HCT116 (cell line): Measurements from ENCODE around the gene INPP5D. TPM values are rescaled to one million over a fixed set of nuclear protein-coding genes. Genes with fewer than 3 reads are reported as not detected.
A peak's percentile ranks its signal among the peaks of the same experiment; 100 is the strongest.
"Not testable (repeated sequence)": the region's sequence is repeated elsewhere in the genome, so short reads cannot be mapped to it uniquely, and the experiment has no call there.

Experiments used
- ATAC-seq: fragments of 200-7000 bp; cut with Tn5 transposase; 2 replicates; pipeline ENCODE4 v1.9.1; 2020; ENCODE audit warnings: mild to moderate bottlenecking, moderate library complexity
- BruUV-seq: library from RNA; stranded (reverse); fragments of 400-500 nt; replicated peaks from 2 replicates; lab custom pipeline; 2021; lab: Mats Ljungman, UMichigan
- CTCF ChIA-PET: fragments of 300-600 bp; sonication (Branson Sonifier 250); formaldehyde crosslinking; loops from one replicate; lab custom pipeline; 2021; ENCODE audit warnings: antibody characterized with exemption; lab: Charles Lee
- POLR2A ChIA-PET: fragments of 300-600, 350-600 bp; sonication (Branson Sonifier 250); formaldehyde crosslinking; loops from one replicate; lab custom pipeline; 2021; ENCODE audit warnings: antibody characterized with exemption; lab: Charles Lee
- RAD21 ChIA-PET, 2 experiments: fragments of 300-600 bp; sonication (Branson Sonifier 250); formaldehyde crosslinking; loops; one replicate each; lab custom pipeline; 2023; ENCODE audit warnings: low total read pairs in 2 of 2; ENCODE audit not compliant: uncharacterized antibody in 2 of 2, unreplicated experiment in 2 of 2, low non-redundant PET in 1 of 2; lab: Charles Lee
- DNase-seq: peaks from one replicate; pipeline ENCODE4 v3.0.0-alpha.2; 2010; ENCODE audit warnings: low read depth, low spot score
- H2AFZ ChIP-seq: fragments of 200-600 bp; shearing (Covaris generic), sonication (generic); 2 replicates; pipeline ENCODE4 v1.6.1; 2017; ENCODE audit warnings: low read depth, mixed run types, mixed read lengths, antibody characterized with exemption, low read length; ENCODE audit not compliant: poor library complexity, severe bottlenecking
- H3K27ac ChIP-seq: 2 replicates; pipeline ENCODE4 v1.5.1; 2012; ENCODE audit warnings: low read depth, low read length
- H3K27me3 ChIP-seq: fragments of 200-600 bp; sonication (generic); 2 replicates; pipeline ENCODE4 v1.6.1; 2016; ENCODE audit warnings: mixed run types, low read length, mixed read lengths; ENCODE audit not compliant: insufficient read depth
- H3K36me3 ChIP-seq, 2 experiments: fragments of 200-500 bp in 1 of 2; fragments of 200-600 bp in 1 of 2; sonication (Bioruptor generic) in 1 of 2; sonication (generic) in 1 of 2; 2 replicates each; pipeline versions ENCODE4 v1.5.1 to v1.6.1; 2014 to 2016; ENCODE audit warnings: low read length in 2 of 2, inconsistent platforms in 1 of 2, mixed read lengths in 1 of 2, mixed run types in 1 of 2; ENCODE audit not compliant: insufficient read depth in 2 of 2, control insufficient read depth in 1 of 2
- H3K4me1 ChIP-seq, 2 experiments: fragments of 200-600 bp in 1 of 2; sonication (generic) in 1 of 2; 2 replicates each; pipeline versions ENCODE4 v1.5.1 to v1.6.1; 2012 to 2017; ENCODE audit warnings: low read length in 2 of 2, inconsistent platforms in 1 of 2, mild to moderate bottlenecking in 1 of 2, mixed read lengths in 1 of 2, mixed run types in 1 of 2, moderate library complexity in 1 of 2; ENCODE audit not compliant: insufficient read depth in 2 of 2, control insufficient read depth in 1 of 2
- H3K4me2 ChIP-seq: fragments of 200-600 bp; sonication (generic); 2 replicates; pipeline ENCODE4 v1.6.1; 2017; ENCODE audit warnings: mixed run types, low read length, mixed read lengths
- H3K4me3 ChIP-seq, 2 experiments: fragments of 200-600 bp in 1 of 2; sonication (generic) in 1 of 2; replicated peaks in 1 of 2; 2 replicates each; pipeline ENCODE4 v1.5.1; 2011 to 2016; ENCODE audit warnings: low read length in 2 of 2, control low read depth in 1 of 2, low read depth in 1 of 2, mild to moderate bottlenecking in 1 of 2, mixed read lengths in 1 of 2, mixed run types in 1 of 2
- H3K79me2 ChIP-seq: fragments of 200-600 bp; sonication (generic); 2 replicates; pipeline ENCODE4 v1.6.1; 2017; ENCODE audit warnings: mild to moderate bottlenecking, mixed run types, low read length, moderate library complexity, mixed read lengths; ENCODE audit not compliant: insufficient read depth
- H3K9ac ChIP-seq: fragments of 200-600 bp; sonication (generic); 2 replicates; pipeline ENCODE4 v1.6.1; 2016; ENCODE audit warnings: low read length, mixed read lengths
- H3K9me2 ChIP-seq: fragments of 200-600 bp; sonication (generic), shearing (Covaris generic); 2 replicates; pipeline ENCODE4 v1.6.1; 2017; ENCODE audit warnings: mixed run types, mild to moderate bottlenecking, moderate library complexity; ENCODE audit not compliant: insufficient read depth
- H3K9me3 ChIP-seq, 2 experiments: fragments of 200-500 bp in 1 of 2; fragments of 200-600 bp in 1 of 2; sonication (Bioruptor generic) in 1 of 2; sonication (generic) in 1 of 2; 2 replicates each; pipeline ENCODE4 v1.6.1; 2014 to 2017; ENCODE audit warnings: low read length in 2 of 2, mixed read lengths in 2 of 2, inconsistent platforms in 1 of 2, low read depth in 1 of 2, mild to moderate bottlenecking in 1 of 2, mixed run types in 1 of 2, moderate library complexity in 1 of 2; ENCODE audit not compliant: control insufficient read depth in 1 of 2, insufficient read depth in 1 of 2
- H4K20me1 ChIP-seq: fragments of 200-600 bp; sonication (generic), shearing (Covaris generic); 2 replicates; pipeline ENCODE4 v1.6.1; 2017; ENCODE audit warnings: mixed run types, mild to moderate bottlenecking, moderate library complexity; ENCODE audit not compliant: insufficient read depth
- EZH2 ChIP-seq: fragments of 200-600 bp; sonication (generic); IDR thresholded peaks from 2 replicates; pipeline ENCODE4 v1.6.1; 2017; ENCODE audit warnings: antibody characterized with exemption, mixed run types
- EZH2phosphoT487 ChIP-seq: fragments of 200-600 bp; IDR thresholded peaks from 2 replicates; pipeline ENCODE4 v1.6.1; 2018; ENCODE audit warnings: antibody characterized with exemption, borderline replicate concordance
- POLR2AphosphoS5 ChIP-seq: IDR thresholded peaks from 2 replicates; pipeline ENCODE4 v1.6.1; 2011; ENCODE audit warnings: mild to moderate bottlenecking, low read depth, low read length, moderate library complexity
- RAD21 ChIP-seq: IDR thresholded peaks from 2 replicates; pipeline ENCODE4 v1.6.1; 2012; ENCODE audit warnings: low read depth, mild to moderate bottlenecking
- SIN3A ChIP-seq: IDR thresholded peaks from 2 replicates; pipeline ENCODE4 v1.6.1; 2012; ENCODE audit warnings: low read depth
- SRF ChIP-seq: IDR thresholded peaks from 2 replicates; pipeline ENCODE4 v1.6.1; 2012; ENCODE audit warnings: low read depth
- TCF7L2 ChIP-seq: IDR thresholded peaks from 2 replicates; pipeline ENCODE4 v1.7.0; 2011; ENCODE audit warnings: borderline replicate concordance, inconsistent platforms; ENCODE audit not compliant: insufficient read depth, insufficient read length; ENCODE audit errors: extremely low read depth
- ZFX ChIP-seq: fragments of 450-650 bp; IDR thresholded peaks from 2 replicates; pipeline ENCODE4 v1.6.1; 2017
- intact Hi-C: fragments of 100-400 bp; cut with micrococcal nuclease; formaldehyde crosslinking; loops from 2 replicates; pipeline ENCODE4 v1.10.0; 2022
- total RNA-seq: library from RNA; stranded (reverse); gene quantifications from one replicate; pipeline ENCODE4 v1.2.1, GENCODE V29; 2021; ENCODE audit not compliant: unreplicated experiment
- TF ChIP-seq, protein P1 (sequence below): IDR thresholded peaks from 2 replicates; pipeline ENCODE4 v1.6.1; 2012
- TF ChIP-seq, protein P2 (sequence below), 3 experiments: fragments of 200-600 bp in 1 of 3; sonication (generic) in 1 of 3; IDR thresholded peaks in 2 of 3; conservative IDR thresholded peaks in 1 of 3; 2 replicates each; pipeline ENCODE4 v1.5.1; 2012 to 2017; ENCODE audit warnings: low read depth in 2 of 3, low read length in 2 of 3, antibody characterized with exemption in 1 of 3, borderline replicate concordance in 1 of 3, control low read depth in 1 of 3, mild to moderate bottlenecking in 1 of 3, mixed read lengths in 1 of 3, mixed run types in 1 of 3, moderate library complexity in 1 of 3; ENCODE audit not compliant: insufficient read depth in 1 of 3
- TF ChIP-seq, protein P3 (sequence below): IDR thresholded peaks from 2 replicates; pipeline ENCODE4 v1.6.1; 2012
- TF ChIP-seq, protein P4 (sequence below): IDR thresholded peaks from 2 replicates; pipeline ENCODE4 v1.6.1; 2011; ENCODE audit warnings: mild to moderate bottlenecking, low read length, moderate library complexity; ENCODE audit not compliant: insufficient replicate concordance; ENCODE audit errors: extremely low read depth
- TF ChIP-seq, protein P5 (sequence below): IDR thresholded peaks from 2 replicates; pipeline ENCODE4 v1.6.1; 2012; ENCODE audit warnings: low read depth

The INPP5D gene
- total RNA-seq, 1 experiment from 2014 or later = 1.8 TPM

DNA sequence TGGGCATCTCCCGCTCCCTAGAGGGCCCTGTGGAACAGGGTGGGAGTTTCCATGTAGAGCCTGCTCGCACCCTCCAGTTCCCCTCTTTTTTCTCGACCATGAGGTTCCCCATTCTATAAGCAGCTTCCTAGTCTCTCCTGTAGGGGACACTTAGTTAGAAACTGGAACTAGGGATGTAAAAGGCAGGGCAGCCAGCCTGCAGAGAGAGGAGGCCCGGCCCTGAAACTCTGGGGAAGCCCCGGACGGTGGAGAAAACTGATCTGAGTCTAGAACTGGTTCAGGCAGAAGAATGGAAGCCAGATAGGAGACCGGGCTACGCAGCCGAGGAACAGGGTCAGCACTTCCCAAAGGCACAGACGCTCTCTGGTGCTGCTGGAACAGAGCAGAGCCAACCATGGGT lies 139.7 kb downstream of the INPP5D start:
- H3K4me2 ChIP-seq = no peak overlapping the region
- no peak for TF ChIP-seq ZFX
- TF ChIP-seq SRF = no peak
- TF ChIP-seq, protein P1, sequence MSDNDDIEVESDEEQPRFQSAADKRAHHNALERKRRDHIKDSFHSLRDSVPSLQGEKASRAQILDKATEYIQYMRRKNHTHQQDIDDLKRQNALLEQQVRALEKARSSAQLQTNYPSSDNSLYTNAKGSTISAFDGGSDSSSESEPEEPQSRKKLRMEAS = no peak
- no peak for TF ChIP-seq POLR2AphosphoS5
- no peak for TF ChIP-seq RAD21
- no peak for TF ChIP-seq EZH2phosphoT487
- TF ChIP-seq, protein P2, sequence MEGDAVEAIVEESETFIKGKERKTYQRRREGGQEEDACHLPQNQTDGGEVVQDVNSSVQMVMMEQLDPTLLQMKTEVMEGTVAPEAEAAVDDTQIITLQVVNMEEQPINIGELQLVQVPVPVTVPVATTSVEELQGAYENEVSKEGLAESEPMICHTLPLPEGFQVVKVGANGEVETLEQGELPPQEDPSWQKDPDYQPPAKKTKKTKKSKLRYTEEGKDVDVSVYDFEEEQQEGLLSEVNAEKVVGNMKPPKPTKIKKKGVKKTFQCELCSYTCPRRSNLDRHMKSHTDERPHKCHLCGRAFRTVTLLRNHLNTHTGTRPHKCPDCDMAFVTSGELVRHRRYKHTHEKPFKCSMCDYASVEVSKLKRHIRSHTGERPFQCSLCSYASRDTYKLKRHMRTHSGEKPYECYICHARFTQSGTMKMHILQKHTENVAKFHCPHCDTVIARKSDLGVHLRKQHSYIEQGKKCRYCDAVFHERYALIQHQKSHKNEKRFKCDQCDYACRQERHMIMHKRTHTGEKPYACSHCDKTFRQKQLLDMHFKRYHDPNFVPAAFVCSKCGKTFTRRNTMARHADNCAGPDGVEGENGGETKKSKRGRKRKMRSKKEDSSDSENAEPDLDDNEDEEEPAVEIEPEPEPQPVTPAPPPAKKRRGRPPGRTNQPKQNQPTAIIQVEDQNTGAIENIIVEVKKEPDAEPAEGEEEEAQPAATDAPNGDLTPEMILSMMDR (IDR thresholded peaks at IDR 0.05 in 2 of 3, conservative IDR thresholded peaks at IDR 0.05 in 1 of 3; ENCODE audit: borderline replicate concordance in 1 of 3, insufficient read depth in 1 of 3, low read depth in 2 of 3, low read length in 2 of 3) = no peak
- no peak for TF ChIP-seq SIN3A
- no peak for TF ChIP-seq EZH2
- TF ChIP-seq, protein P3, sequence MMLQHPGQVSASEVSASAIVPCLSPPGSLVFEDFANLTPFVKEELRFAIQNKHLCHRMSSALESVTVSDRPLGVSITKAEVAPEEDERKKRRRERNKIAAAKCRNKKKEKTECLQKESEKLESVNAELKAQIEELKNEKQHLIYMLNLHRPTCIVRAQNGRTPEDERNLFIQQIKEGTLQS = no peak
- TF ChIP-seq, protein P4, sequence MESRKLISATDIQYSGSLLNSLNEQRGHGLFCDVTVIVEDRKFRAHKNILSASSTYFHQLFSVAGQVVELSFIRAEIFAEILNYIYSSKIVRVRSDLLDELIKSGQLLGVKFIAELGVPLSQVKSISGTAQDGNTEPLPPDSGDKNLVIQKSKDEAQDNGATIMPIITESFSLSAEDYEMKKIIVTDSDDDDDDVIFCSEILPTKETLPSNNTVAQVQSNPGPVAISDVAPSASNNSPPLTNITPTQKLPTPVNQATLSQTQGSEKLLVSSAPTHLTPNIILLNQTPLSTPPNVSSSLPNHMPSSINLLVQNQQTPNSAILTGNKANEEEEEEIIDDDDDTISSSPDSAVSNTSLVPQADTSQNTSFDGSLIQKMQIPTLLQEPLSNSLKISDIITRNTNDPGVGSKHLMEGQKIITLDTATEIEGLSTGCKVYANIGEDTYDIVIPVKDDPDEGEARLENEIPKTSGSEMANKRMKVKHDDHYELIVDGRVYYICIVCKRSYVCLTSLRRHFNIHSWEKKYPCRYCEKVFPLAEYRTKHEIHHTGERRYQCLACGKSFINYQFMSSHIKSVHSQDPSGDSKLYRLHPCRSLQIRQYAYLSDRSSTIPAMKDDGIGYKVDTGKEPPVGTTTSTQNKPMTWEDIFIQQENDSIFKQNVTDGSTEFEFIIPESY = no peak
- TF ChIP-seq TCF7L2 = no peak
- TF ChIP-seq, protein P5, sequence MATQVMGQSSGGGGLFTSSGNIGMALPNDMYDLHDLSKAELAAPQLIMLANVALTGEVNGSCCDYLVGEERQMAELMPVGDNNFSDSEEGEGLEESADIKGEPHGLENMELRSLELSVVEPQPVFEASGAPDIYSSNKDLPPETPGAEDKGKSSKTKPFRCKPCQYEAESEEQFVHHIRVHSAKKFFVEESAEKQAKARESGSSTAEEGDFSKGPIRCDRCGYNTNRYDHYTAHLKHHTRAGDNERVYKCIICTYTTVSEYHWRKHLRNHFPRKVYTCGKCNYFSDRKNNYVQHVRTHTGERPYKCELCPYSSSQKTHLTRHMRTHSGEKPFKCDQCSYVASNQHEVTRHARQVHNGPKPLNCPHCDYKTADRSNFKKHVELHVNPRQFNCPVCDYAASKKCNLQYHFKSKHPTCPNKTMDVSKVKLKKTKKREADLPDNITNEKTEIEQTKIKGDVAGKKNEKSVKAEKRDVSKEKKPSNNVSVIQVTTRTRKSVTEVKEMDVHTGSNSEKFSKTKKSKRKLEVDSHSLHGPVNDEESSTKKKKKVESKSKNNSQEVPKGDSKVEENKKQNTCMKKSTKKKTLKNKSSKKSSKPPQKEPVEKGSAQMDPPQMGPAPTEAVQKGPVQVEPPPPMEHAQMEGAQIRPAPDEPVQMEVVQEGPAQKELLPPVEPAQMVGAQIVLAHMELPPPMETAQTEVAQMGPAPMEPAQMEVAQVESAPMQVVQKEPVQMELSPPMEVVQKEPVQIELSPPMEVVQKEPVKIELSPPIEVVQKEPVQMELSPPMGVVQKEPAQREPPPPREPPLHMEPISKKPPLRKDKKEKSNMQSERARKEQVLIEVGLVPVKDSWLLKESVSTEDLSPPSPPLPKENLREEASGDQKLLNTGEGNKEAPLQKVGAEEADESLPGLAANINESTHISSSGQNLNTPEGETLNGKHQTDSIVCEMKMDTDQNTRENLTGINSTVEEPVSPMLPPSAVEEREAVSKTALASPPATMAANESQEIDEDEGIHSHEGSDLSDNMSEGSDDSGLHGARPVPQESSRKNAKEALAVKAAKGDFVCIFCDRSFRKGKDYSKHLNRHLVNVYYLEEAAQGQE = no peak
- ATAC-seq (peak; percentile 47), DNase-seq (no peak)
- no peaks in the 10 kb centered on the region for H3K4me1 ChIP-seq
- RAD21 ChIA-PET = no interaction called here
- BruUV-seq = no TSS peak
- no peaks in the 10 kb centered on the region for H3K79me2 ChIP-seq
- CTCF ChIA-PET = no interaction called here
- H3K9me2 ChIP-seq = no peaks in the 10 kb centered on the region
- no peaks in the 10 kb centered on the region for H3K27me3 ChIP-seq
- H3K9ac ChIP-seq = no peak overlapping the region
- POLR2A ChIA-PET = no interaction called here
- no peaks in the 10 kb centered on the region for H4K20me1 ChIP-seq
- H2AFZ ChIP-seq = no peak overlapping the region
- H3K4me3 ChIP-seq = no peak overlapping the region
- H3K36me3 ChIP-seq = no peaks in the 10 kb centered on the region
- intact Hi-C loops = no loop called here
- H3K27ac ChIP-seq = no peak overlapping the region
- no peaks in the 10 kb centered on the region for H3K9me3 ChIP-seq

DNA sequence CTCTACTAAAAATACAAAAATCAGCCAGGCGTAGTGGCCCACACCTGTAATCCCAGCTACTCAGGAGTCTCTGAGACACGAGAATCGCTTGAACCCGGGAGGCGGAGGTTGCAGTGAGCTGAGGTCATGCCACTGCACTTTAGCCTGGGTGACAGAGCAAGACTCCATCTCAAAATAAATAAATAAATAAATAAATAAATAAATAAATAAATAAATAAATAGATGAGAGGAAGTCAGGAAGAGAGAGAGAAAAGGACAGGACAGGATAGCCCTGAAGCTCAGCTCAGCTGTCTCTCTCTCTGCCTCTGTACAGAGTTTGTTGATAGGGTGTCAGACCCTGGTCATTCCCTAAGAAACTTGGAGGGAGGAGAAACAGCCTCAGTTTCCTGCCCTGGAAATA lies 140.6 kb downstream of the INPP5D start:
- ATAC-seq, H3K27me3 ChIP-seq, DNase-seq, BruUV-seq, H3K79me2 ChIP-seq, H4K20me1 ChIP-seq, POLR2A ChIA-PET, H3K9me3 ChIP-seq, H3K27ac ChIP-seq, H3K36me3 ChIP-seq, H2AFZ ChIP-seq, RAD21 ChIA-PET, H3K4me2 ChIP-seq, H3K9me2 ChIP-seq, intact Hi-C loops, H3K9ac ChIP-seq, CTCF ChIA-PET, H3K4me1 ChIP-seq, H3K4me3 ChIP-seq: not testable (repeated sequence)
